ENCODE measurements around the gene UPK3BL1. TPM values are rescaled to one million over a fixed set of nuclear protein-coding genes. Genes with fewer than 3 reads are reported as not detected.

Gene UPK3BL1
- total RNA-seq (2022; extraction: Qiagen RNA extraction; ENCODE audit: low read depth), result 10.2 to 17.4 TPM (median 14.0 TPM) in 5 replicates

GRCh38 chr7:102642691-102643090 lies at the start of gene UPK3BL1:
Gene UPK3BL1, minus strand, starts transcription at chr7:102642791. Its CDS starts 50 bp downstream, at chr7:102642741.

GRCh38 chr7:102671166-102671955 lies 28.8 kb upstream of the UPK3BL1 start, which contains the start of gene POLR2J2:
Gene POLR2J2, minus strand, starts transcription at chr7:102671663. Its CDS starts 62 bp downstream, at chr7:102671601.

GRCh38 chr7:102649924-102650323 lies 7.3 kb upstream of the UPK3BL1 start, which contains the start of gene SPDYE2B:
Gene SPDYE2B, plus strand, starts transcription at chr7:102650319. Its CDS starts 2,030 bp downstream, at chr7:102652349.

GRCh38 chr7:102616507-102617125 lies 26.0 kb downstream of the UPK3BL1 start, which contains the start of gene RASA4:
Gene RASA4, minus strand, starts transcription at chr7:102616756. Its CDS starts 67 bp downstream, at chr7:102616689.

Other genes starting within 250 kb of the UPK3BL1 start
- gene PRKRIP1, start 246.4 kb downstream of the UPK3BL1 start, total RNA-seq (2022; extraction: Qiagen RNA extraction; ENCODE audit: low read depth), result 22.2 to 25.8 TPM (median 24.3 TPM) in 5 replicates
- 32.8 to 42.5 TPM (median 36.7 TPM) in 5 replicates for gene ORAI2, start 209.2 kb downstream of the UPK3BL1 start, total RNA-seq (2022; extraction: Qiagen RNA extraction; ENCODE audit: low read depth)
- gene ALKBH4, start 177.9 kb downstream of the UPK3BL1 start, total RNA-seq (2022; extraction: Qiagen RNA extraction; ENCODE audit: low read depth), result 11.1 to 12.7 TPM (median 12.3 TPM) in 5 replicates
- 21.3 to 35.3 TPM (median 30.8 TPM) in 5 replicates for gene LRWD1, start 177.8 kb downstream of the UPK3BL1 start, total RNA-seq (2022; extraction: Qiagen RNA extraction; ENCODE audit: low read depth)
- 97.2 to 129 TPM (median 106 TPM) in 5 replicates for gene POLR2J, start 163.9 kb downstream of the UPK3BL1 start, total RNA-seq (2022; extraction: Qiagen RNA extraction; ENCODE audit: low read depth)
- 1.4 to 1.9 TPM (median 1.7 TPM) in 5 replicates for gene RASA4B, start 125.0 kb downstream of the UPK3BL1 start, total RNA-seq (2022; extraction: Qiagen RNA extraction; ENCODE audit: low read depth)
- 1.1 to 3.8 TPM (median 3.1 TPM) in 5 replicates for gene UPK3BL2, start 99.1 kb downstream of the UPK3BL1 start, total RNA-seq (2022; extraction: Qiagen RNA extraction; ENCODE audit: low read depth)
- gene SPDYE2, start 91.6 kb downstream of the UPK3BL1 start, total RNA-seq (2022; extraction: Qiagen RNA extraction; ENCODE audit: low read depth), result 0.05 TPM in 1 of 5 replicates, not detected in the others
- gene POLR2J3, start 70.2 kb downstream of the UPK3BL1 start, total RNA-seq (2022; extraction: Qiagen RNA extraction; ENCODE audit: low read depth), result 17.0 to 40.9 TPM (median 31.8 TPM) in 5 replicates
- gene RASA4, start 26.0 kb downstream of the UPK3BL1 start, total RNA-seq (2022; extraction: Qiagen RNA extraction; ENCODE audit: low read depth), result 2.2 to 2.9 TPM (median 2.6 TPM) in 5 replicates
- 0.05 TPM in 1 of 5 replicates, not detected in the others for gene SPDYE2B, start 7.5 kb upstream of the UPK3BL1 start, total RNA-seq (2022; extraction: Qiagen RNA extraction; ENCODE audit: low read depth)
- 0.25 to 0.69 TPM (median 0.43 TPM) in 5 replicates for gene POLR2J2, start 28.9 kb upstream of the UPK3BL1 start, total RNA-seq (2022; extraction: Qiagen RNA extraction; ENCODE audit: low read depth)
- gene FAM185A, start 106.2 kb upstream of the UPK3BL1 start, total RNA-seq (2022; extraction: Qiagen RNA extraction; ENCODE audit: low read depth), result 4.9 to 8.3 TPM (median 7.2 TPM) in 5 replicates

Data from A549 treated with DMSO at 1 μM for 4 hours (cell line).